DLD1 (cell line): ENCODE measurements around the gene EIF4G2.

Source experiments
- in situ Hi-C: cut with HindIII; loops from 2 replicates; pipeline ENCODE4 v1.10.0; 2017; ENCODE audit warnings: low sequenced_read_pairs

EIF4G2 gene

DNA sequence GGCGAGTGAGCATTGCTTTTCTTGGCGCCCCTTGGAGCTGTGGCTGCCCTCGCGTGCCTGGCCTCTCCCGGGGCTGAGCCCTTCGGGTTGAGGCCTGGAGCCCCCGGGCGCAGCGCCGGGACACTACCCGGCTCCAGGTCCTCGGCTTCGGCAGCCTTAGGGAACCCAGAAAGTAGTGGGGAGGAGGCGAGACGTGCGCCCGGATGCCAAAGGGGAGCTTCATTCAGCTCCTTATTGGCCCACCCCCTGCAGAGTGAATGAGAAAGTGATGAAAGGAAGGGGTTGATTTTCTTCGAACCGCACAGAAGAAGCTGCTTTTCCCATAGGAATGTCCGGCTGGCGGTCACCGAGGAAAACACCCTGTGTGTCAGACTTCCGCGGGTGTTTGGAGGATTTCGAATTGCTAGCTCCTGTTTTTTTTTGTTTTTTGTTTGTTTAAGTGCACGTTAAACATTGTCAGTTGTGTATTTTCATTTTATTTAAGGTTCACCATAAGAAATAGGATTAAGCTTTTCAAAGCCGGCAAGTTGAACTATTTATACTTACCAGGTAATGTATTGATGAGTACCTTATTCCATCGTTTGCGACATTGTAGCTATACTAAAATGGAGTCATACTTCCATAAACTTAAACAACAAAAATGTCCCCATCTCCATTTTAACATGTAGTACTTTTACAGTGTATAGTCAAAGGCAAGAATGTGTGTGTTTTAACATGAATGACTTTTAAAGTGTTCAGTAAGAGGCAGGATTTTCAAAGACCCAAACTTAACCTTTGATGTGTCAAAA lies 841 bp upstream of the EIF4G2 start:
- in situ Hi-C loops = no loop called here

DNA sequence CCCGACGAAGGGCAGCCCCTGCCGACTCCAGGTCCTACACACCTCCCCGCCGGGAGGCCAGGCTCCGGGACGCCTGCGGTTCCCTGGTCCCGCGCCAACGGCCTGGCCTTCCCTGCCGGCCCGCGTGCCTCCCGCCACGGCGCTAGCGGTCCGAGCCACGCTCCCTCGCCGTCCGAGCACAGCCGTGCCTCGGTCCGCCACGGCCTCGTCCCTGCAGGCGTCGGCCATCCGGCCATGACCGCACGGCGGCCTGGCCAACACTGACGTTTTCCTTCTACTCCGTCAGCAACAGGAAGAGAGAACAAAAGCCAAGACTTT lies 532 bp downstream of the EIF4G2 start:
- in situ Hi-C loops = no loop called here

DNA sequence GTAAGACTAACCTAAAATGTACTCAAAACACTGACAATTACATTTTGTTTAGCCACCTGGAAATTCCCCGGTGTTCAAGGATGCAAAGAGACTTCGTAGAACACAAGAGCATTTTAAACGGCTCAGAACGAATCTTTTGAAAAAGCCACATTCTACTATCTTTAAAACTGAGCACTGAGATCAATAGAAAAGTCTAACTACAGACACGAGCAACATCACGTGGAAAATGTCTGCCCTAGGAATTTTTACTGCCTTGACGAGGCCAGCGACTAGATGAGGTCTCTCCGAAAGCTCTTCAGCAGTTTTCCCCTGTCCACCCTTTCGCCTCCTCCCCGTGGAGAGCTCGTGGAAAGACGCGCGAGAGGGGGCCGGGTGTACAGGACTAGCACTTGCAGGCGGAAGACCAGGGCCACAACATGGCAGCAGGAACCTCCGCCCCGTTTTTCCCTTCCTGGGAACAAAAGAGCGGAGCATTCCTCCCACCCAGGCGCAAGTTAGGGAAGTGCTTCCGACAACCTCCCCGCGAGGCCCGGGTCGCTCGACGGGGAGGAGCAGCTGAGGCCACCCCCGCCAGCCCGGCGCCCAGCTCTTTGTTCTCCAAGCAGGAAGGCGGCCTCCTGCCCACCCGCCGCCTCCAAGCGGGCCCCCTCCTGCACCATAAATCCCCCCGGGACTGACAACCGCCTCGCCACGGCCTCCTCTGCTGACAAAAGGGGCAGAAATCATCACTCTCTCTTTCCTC lies 1.1 kb downstream of the EIF4G2 start:
- in situ Hi-C loops = no loop called here

DNA sequence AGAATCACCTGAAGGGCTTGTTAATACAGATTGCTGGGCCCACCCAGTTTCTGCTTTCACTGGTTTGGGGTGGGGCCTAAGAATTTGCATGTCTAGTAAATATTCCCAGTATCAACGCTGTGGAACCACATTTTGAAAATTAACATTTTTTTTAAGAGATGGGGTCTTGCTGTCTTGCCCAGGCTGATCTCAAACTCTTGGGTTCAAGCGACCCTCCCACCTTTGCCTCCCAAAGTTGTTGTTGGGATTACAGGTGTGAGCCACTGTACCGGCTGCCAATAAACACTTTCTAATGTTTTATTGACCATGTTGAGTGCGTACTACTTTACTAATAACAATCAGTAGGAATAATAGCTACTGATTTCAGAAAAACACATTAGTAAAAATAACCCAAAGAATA lies 2.5 kb downstream of the EIF4G2 start:
- in situ Hi-C loops = no loop called here

DNA sequence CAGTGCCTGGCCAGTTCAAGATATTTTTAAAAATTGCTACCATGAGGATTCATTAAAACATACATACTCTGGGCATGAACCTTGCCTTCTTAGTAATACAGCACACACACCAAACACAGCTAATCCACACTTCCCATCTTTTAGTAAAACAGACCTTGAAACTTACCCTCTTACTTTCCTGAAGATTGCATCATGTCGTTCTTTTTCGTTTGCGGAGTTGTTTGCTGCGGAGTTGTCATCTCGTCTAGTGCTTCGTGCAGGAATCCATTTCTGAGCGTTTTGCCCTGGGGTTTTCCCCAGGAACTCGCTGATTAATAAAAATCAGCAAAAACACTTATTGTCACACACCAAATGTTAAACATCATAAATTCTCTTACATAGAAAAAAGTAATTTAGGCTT lies 3.0 kb downstream of the EIF4G2 start:
- in situ Hi-C loops = no loop called here

DNA sequence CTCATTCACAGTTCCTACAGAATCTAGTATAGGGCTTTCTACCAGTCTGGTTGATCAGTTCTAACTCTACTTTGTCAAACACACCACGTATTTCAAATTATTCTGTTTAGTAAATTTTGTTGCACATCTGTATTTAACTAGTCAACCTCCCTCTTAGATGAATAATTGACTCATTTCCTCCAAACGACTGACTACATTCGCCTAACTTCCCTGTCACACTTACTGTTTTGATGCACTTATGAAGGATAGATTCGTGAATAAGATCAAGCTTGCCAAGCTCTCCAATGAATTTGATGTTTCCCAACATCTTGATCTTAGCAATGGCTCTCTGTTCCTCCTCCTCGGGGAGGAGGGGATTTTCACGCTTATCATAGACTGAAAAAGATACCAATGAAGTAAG lies 5.0 kb downstream of the EIF4G2 start:
- in situ Hi-C loops = no loop called here

DNA sequence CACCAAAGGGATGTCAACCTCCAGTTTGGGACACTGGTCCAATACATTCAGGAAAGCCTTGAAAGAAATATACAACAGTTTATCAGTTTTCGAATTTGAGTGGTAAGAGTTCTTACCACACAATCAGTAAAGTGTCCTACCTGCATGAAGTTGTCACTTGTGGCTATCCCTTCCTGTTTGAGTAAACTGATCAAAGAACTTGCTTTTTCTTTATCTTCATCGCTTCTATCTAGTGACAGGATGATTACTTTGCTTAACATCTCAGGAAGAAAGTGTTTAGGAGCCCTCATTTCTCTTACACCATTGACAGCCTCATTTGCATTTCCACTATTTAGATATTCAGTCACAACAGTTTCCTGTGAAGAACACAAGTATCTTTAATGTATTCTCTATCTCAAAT lies 8.4 kb downstream of the EIF4G2 start:
- in situ Hi-C loops = no loop called here

DNA sequence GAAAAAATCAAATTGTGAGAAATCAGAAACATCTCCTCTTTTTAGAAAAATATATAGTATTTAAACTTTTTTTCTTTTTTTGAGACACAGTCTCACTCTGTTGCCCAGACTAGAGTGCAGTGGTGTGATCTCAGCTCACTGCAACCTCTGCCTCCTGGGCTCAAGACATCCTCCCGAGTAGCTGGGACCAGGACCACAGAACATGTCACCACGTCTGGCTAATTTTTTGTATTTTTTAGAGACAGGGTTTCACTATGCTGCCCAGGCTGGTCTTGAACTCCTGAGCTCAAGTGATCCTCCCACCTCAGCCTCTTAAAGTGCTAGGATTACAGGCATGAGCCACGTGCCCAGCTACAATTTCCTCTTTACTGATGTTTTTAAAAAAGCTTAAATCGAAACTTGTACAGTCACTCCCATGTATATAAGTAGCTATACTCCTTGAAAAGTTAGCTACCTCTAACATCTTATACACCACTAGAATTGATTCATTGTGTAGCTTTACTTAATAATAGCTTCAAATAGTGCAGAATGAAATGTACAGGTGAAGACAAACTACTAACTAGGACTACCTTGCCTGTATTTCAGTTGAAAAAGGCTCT lies 10.3 kb downstream of the EIF4G2 start:
- in situ Hi-C loops = no loop called here

DNA sequence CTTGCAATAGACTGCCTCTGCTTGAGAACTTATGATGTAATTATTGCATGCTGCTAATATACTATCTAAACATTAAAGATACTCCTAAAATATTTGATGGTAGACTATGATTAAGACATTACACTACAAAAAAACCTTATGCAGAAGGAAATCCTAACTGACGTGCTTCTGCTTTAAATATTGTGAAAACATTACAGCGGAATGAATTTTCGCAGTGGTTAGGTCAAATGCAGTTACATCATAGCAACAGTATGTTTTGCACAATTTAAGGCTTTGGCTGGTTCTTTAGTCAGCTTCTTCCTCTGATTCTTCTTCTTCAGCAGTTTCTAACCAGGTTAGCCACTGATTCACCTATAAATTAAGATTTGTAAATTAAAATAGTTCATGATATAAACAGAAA lies 11.2 kb downstream of the EIF4G2 start:
- in situ Hi-C loops = no loop called here

DNA sequence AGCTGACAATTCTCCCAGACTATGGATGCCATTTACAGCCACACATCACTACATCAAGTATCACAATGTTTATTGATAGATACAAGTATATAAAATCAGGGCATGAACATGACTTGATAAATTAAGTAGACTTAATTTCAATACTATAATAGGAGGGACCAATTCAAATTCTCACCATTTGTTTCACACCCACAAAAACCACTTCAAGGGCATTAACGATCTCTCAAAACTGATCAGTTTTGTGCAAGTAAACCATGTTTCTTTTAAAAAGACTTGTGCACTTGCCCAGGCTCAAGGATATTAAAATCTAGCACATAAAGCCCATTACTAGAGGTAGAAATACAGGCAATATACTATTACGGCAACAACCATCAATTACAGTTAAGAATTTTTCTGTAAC lies 11.7 kb downstream of the EIF4G2 start:
- in situ Hi-C loops = no loop called here

DNA sequence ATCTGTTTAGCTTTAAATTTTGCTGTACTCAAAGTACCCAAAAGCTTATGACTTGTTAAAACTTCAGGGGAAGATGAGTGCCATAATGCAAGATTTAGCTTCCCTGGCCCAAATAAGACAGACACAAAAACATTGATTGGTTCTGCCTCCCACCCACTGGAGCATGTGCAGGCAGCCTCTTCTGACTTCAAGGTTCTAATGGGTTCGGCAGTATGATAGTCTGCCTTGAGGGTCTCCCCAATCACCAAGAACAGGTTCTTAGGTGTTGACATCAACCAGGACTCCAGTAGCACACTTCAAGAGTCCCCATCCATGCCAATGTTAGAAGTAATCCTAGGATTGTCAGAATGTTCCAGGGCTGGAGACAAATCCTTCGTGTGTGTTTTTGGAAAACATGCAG lies 12.5 kb downstream of the EIF4G2 start:
- in situ Hi-C loops = no loop called here

DNA sequence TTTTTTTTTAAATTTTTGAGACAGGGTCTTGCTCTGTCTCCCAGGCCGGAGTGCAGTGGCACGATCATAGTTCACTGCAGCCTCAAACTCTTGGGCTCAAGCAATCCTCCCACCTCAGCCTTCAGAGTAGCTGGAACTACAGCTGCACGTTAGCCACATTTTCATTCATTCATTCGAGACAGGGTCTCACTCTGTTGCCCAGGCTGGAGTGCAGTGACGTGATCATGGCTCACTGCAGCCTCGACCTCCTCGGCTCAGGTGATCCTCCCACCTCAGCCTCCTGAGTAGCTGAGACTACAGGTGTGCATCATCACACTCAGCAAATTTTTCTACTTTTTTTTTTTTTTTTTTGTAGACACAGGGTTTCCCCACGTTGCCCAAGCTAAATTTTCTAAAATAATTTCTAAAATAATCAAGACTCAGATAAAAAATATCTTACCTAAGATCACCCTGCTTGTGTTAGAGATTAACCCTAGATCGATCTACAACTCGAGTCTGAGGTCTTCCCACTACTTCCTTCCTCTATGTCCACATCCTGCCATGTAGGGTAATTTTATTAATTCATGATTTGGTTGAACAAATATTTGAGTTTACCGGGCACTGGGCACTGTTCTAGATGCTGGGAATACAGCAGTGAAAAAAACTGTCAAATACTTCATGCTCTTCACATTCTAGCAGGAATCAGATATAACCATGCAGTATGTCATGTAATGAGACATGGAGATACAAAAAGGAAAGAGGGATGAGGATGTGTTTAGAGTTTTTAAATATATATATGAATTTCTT lies 15.1 kb downstream of the EIF4G2 start:
- in situ Hi-C loops = no loop called here

DNA sequence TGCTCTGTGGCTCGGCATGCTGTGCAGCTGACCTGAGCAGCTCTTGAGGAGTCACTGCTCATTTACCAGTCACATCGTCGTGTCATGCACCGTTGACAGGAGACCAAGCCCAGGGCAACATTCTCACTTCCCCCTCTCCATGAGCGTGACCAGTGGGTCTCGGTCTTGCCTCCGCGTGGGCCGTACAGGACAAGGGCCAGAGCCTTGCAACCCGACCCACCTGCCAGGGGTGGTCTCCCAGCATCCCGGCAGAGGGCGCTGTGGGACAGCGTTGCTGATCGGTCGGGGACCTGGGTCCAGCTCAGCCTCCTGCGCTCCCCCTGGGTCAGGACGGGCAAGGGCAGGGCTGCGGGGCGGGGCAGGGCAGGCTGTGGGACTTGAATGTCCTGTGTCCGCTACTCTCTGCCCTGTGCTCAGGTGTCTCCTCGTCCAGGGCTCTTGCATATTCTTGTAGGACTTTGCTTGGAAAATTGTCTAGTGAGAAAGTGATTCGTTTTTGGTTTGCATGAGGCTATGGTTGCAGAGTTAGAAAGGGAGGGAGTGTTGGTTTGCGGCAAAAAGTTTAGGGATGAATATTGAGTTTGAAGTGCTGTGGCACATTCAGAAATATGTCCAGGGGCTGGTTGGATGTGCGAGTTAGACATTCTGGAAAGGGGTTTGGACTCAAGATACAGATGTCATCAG lies 16.2 kb downstream of the EIF4G2 start:
- in situ Hi-C loops = no loop called here

DNA sequence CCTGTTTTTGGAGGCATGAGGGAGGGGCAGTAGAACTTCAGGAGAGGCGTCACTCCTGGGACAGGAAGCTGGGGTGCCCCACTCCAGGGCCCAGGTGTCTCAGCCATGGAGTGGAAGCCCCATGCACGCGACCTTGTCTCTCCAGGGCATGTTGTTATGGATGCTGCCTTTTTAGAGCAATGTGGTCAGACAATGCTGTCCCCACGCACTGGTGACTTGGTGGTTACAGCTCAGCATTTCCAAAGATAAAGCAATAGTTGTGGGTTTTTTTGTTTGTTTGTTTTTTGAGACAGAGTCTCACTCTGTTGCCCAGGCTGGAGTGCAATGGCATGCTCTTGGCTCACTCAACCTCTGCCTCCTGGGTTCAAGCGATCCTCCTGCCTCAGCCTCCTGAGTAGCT lies 22.3 kb downstream of the EIF4G2 start:
- in situ Hi-C loops = no loop called here

DNA sequence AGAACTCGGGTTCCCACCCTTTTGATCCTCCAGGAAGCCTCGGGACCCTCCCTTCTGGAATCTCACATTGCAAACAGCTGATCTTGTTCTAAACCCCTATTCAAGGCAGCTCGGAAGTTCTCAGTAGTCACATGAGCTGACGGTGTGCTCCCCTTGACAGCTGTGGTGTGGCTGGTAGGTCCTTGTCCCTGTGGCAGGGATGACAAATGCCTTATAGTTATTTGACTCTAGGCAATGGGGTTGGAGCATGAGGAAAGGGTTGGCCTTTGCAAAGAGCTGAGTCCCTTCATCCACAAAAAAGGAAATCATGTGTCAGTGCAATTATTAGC lies 23.6 kb downstream of the EIF4G2 start:
- in situ Hi-C loops = no loop called here

DNA sequence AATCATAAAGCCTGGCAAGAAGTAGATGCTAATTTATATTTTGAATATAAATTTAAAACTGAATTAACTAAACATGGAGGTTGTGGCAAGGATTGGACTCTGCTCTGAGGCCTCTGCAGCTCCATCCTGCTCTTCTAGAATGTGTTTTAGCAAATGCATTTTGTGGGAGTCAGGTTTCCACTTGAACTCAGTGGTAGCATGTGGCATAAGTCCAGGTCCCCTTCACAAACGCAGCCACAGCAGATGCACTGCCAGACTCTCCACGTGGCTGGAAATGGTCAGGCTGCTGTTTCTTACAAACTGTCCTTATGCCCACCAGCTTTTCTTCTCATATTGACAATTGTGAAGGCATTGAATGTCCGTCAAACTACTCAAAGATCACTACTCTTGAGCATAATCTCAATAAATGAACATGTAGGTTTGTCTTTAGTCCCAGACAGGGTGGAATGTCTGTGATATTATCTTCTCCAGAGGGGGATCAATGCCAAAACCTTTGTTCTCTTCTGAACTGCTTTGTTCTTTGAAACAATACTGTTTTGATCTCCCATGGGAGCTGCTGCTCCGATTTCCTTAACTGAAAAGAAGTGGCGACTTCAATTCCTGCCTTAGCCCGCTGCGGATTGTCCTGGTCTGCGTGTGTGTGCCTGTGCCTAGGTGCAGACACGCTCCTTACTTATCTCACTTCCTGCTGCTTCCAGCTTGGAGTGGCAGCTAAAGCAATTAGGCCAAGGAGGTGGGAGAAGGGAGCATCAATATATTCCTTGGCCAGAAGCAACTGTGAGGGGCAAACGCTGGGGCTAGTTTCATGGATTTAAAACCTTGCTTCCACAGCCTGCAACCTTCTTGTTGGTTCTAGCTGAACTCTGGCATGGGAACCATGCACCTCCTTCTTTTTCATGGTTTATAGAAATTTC lies 24.2 kb downstream of the EIF4G2 start:
- in situ Hi-C loops = no loop called here

DNA sequence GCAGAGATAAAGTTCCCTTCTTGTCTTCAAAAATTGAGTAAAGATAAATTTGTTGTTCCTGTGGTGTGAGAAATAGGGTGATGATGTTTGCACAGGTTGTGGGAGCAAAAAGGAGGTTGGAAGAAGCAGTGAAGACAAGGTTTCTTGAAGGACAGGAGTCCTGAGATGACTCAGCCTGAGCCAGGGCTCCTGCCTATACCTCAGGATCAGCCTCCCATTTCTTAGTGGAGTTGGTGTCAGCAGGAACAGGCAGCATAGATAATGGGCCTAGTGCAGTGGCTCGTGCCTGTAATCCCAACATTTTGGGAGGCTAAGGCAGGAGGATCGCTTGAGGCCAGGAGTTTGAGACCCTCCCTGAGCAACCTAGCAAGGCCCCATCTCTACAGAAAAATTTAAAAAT lies 28.7 kb downstream of the EIF4G2 start:
- in situ Hi-C loops = no loop called here

DNA sequence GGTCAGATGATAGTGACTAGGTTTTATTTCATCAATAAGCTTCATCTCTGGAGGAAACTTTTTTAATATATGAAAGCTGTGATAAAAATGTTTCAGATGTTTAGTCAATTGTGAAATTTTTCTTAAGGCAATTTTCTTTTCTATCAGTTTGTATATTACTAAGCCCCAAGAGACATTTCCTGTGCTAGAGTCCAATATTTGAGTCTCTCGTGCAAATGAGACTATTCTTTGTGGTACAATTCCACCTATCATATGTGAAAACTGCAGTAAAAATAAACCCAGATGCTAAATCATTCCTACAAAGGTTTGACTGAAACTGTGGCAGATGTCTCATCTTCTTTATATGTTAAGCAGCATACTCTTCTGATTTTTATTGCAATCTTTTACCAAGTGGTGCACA lies 29.6 kb downstream of the EIF4G2 start:
- in situ Hi-C loops = loop anchor here (5.0 kb wide), 1 partner anchor 248 kb away; no protein-coding TSS in a partner anchor

DNA sequence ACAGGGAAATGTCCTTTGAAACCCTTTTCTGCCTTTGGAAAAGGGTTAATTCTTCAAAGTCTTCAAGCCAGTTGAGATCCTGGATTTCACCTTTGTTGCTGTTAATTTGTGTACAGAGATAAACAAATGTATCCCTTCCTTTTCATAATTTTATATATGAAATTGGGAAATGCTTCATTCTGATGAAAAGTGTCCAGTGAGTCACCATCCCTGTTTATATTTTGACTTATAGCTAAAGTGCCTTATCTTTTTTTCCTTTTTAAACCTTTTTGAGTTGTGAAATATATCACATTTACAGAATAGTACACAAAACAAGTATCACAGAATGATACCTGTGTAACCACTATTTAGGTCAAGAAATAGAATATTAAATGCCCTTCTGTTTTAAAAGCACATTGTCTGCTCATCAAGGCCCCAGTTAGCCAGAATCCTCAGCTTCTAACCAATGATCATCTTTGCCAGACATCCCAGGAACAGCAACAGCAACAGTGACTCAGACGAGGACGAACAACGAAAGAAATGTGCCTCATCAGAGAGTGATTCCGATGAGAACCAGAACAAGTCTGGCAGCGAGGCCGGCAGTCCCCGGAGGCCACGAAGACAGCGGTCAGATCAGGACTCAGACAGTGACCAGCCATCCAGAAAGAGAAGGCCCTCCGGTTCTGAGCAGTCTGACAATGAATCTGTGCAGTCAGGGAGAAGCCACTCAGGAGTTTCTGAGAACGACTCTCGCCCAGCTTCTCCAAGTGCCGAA lies 30.3 kb downstream of the EIF4G2 start:
- in situ Hi-C loops = loop anchor here (5.0 kb wide), 1 partner anchor 249 kb away; no protein-coding TSS in a partner anchor
